Dermis microvascular lymphatic vessel endothelial cell (primary cell): Measurements from ENCODE around the gene OCIAD1. TPM values are rescaled to one million over a fixed set of nuclear protein-coding genes. Genes with fewer than 3 reads are reported as not detected.

Experiments
- total RNA-seq: library from RNA; depleted of rRNA; stranded (reverse); fragments of >200 nt; gene quantifications from 2 replicates; pipeline ENCODE4 v1.2.1, GENCODE V29; 2014

Gene OCIAD1
- total RNA-seq, 1 donor from 2014 or later, result 51.5 TPM

Other genes with a start within 250 kb of the OCIAD1 start
- gene FRYL, start 50.8 kb upstream of the OCIAD1 start, total RNA-seq, result 57.4 and 71.6 TPM in 2 replicates
- gene OCIAD2, start 75.7 kb downstream of the OCIAD1 start, total RNA-seq, result 61.4 and 85.2 TPM in 2 replicates
- gene CWH43, start 155.2 kb downstream of the OCIAD1 start, total RNA-seq, result not detected in 2 replicates